ENCODE measurements around the gene PACS2.
"Not testable (repeated sequence)": the region's sequence is repeated elsewhere in the genome, so short reads cannot be mapped to it uniquely, and the experiment has no call there.

PACS2 gene

DNA sequence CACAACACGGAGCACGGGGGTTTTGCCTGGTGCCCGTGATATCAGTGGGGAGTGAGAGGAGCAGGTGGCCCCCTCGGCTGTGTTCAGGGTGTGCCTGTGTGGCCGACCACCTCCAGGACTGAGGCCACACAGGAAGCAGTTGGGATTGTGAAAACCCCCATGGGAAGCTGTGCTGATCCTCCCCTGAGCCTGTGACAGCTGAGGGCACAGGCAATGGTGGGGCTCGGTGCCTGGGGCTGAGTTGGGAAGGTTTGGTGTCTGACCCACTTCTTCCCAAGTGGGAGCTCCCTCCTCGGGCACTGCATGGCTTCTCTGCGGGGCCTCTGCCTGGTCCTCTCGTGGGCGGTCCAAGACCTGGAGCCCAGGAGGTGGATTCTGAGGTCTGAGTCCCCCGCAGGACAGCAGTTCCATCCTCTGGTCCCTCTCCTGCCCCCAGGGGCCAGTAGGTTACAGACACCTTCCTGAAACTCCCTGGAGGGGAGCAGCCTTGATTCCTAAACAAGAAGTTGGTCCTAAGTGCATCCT lies 17.9 kb downstream of the PACS2 start:
- DNase-seq (ENCODE audit: low spot score) = no peak

DNA sequence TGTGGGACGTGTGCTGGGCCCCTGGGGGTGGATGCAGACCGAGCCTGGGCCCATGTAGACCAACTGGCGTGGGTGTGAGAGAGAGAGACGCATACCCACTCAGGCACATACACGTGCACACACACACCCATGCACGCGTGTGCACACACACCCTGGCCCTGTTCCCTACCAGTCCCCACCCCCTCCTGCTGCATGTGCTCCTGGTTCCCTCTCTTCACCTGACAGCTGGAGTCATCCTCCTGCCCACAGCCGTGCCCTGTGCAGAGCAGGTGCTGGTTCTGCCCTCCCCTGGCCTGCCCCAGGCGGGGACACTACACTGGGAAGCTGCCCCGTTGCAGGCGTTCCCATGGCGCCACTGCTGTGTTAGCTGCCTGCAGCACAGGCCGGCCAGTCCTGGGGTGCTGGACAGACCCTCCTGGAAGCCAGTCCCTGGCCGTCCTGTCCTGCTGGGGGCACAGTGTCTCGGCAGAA lies 18.5 kb downstream of the PACS2 start:
- DNase-seq (ENCODE audit: low spot score) = no peak

DNA sequence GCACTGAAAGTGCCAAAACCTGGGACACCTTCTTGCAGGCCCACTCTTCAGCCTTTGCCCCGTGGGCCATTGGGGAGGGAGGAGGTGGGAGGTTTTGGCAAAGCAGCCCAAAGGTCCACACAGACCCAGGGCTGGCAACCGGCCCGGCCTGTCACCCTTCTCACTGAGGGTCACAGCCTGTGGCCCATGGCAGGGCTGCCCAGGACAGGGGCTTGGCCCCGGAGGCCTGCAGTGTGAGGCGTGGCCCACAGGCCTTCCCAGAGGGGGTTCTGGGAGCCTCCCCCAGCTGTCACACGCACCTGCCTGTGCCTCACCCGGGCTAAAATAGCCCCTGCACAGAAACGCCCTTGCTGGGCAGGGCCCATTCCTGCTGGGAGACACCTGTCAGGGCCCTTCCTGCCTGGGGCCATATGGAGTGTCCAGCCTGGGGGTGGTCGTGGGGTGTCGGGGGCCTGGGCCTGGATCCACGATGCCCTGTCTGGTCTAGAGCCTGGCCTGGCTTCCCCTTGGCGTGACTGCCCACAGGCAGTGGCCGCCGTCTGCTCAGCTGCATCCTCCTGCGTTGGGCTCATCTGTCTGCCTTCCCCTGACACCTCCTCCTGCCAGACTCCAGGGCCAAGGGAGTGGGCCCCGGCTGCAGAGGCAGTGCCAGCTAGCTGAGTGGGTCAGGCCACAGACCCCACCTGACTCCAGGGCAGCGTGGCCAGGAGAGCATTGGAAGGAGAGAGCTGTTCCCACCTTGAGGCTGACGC lies 19.2 kb downstream of the PACS2 start:
- DNase-seq (ENCODE audit: low spot score) = no peak

DNA sequence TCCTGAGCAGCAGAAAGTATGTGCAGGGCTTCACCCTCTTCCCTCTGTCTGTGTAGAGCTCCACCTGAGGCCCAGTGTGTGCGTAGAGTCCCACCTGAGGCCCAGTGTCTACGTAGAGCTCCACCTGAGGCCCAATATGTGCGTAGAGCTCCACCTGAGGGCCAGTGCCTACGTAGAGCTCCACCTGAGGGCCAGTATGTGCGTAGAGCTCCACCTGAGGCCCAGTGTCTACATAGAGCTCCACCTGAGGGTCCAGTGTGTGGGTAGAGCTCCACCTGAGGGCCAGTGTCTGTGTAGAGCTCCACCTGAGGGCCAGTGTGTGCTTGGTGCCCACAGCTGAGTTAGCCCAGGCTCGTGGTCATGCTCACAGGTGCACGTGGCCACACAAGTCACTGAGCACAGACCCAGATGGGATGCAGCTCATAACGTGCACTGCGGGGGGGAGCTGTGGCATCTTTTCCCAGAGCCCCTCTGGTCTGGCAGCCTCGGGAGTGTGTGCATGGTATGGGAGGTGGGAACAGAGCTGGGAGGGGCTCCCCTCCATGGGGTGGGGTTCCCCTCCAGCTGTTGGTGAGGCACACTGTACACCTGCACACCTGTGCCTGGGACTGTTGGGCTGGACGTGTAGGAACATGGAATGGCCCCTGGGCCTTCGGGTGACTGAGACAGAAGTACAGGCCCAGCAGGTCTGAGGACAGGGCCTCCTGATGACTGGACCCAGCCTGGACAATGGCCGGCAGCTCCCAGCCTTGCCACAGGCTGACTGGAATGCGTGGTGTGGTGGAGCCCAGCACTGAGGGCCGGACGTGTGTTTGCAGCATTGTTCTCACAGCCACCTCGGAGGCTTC lies 20.1 kb downstream of the PACS2 start:
- no peak for DNase-seq (ENCODE audit: low spot score)

DNA sequence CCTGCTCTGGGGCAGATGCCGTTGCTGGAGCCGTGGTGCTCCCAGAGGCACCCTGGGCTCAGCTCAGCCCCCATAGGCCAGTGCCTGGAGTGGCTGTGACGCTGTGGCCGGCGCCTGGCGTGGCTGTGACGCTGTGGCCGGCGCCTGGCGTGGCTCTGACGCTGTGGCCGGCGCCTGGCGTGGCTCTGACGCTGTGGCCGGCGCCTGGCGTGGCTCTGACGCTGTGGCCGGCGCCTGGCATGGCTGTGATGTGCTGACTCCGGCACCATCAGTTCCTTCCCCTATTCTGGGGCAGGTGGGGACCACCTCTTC lies 20.6 kb downstream of the PACS2 start:
- DNase-seq (ENCODE audit: low spot score) = not testable (repeated sequence)

DNA sequence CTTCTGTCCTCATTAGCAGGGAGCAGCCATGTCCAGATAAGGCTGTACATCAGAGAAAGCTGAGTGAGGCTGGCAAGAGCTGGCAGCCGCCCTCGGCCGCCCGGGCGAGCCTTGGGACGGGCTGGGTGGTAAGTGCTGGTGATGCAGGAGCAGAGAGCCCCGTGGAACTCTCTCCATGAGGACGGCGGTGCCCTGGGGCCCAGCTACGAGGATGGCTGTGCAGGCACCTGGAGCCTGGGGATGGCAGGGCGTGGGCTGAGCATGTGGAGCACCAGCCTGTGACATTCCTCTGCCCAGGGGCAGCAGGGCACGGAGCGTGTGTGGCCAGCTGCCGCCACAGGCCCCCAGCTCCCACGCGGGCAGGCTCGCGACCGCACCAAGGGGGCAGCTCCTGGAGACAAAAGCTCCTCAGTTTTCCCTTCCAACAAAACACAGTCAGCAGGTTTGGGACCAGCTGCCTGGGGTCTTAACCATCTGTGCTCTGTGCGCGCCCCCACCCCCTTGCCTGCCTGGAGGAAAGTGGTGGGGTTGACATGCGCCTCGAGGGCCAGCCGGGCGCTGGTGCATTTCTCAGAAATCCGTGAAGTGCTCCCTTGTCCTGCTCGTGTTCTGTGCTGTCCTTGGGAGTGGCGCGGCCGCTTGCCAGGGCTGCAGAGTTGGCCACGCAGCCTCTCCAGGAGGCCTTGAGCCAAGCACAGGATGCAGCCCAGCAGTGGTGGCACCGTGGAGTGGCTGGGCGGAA lies 21.4 kb downstream of the PACS2 start:
- peak; percentile 58 for DNase-seq (ENCODE audit: low spot score)

DNA sequence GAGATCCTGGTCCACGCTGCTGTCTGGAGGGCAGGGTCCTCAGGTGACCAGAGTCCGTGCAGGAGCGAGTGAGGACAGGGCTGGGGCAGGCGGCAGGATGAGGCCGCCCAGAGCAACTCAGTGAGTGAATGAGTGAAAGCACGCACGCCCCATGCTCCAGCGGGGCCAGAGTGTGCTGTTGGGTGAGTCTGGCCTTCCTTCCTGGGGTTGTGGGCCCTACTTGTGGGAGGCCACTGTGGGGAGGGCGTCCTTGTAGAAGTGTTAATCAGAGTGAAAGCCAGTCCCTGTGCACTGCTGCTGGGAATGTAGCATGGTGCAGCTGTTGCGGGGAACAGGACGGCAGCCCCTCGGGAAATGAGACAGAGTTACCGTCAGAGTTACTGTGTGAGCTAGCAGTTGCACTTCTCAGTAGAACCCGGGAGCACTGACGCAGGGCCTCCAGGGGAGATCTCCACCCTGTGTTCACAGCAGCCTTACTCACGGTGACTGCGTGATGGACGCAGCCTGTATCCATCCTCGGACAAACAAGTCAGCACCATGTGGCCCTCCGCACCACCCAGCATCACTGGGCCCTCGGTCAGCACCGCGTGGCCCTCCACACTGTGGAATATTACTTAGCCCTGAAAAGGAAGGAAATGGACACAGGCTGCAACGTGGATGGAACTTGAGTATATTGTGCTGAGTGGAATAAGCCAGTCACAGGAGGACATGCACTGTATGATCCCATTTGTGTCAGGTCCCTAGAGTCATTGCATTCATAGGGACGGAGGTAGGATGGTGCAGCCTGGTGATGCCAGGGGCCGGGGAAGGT lies 22.1 kb downstream of the PACS2 start:
- DNase-seq (ENCODE audit: low spot score) = no peak

DNA sequence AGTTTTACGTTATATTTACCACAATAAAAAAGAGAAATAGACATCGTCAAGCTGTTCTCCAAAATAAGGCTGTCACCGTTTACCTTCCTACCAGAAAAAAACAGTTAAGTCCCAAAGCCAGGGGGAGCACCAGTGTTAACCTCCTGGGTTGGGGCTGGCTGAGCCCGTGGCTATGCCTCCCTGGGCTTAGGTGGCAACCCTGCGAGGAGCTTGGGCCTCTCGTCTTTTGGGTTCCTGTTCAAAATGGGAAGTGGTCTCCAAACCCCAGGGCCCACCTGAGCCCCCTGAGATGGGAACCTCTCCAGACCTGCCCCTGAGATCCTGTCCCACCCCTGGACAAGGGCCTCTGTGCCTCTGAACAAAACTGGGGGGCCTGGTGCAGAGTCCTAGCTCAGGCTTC lies 22.9 kb downstream of the PACS2 start:
- no peak for DNase-seq (ENCODE audit: low spot score)

DNA sequence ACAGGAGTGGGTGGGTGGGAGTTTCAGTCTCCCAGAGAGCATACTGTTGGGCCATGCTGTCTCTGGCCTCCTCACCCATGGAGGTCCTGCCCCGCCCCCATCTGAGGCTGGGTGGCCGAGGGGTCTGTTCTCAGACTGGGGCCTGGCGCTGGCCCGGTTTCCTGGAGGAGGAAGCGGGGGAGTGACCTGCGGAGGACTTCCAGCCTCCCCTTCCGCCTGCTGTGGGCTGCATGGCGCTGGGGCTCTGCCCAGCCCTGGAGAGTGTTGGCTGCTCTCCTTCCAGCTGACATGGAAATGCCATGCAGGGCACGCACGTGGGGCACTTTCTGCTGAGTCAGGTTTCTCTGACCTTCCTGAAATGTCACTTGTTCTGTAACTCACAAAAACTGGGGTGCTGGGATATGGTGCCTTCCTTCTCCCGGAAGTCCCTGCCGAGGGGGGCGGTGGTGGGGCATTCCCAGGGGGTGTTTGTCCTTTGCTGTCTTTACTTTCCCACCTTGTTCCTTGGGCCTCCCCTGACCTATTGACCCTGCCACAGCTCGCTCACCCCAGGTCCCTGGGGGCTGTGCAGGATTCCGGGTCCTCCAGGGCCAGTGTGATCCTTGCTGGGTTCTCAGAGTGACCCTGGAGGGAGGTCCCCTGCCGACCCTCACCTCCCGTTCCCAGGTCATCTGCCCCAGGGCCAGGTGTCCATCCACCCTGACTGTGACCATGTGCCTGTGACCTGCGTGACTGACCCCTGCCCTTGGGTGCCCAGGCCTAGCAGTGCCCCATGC lies 23.6 kb downstream of the PACS2 start:
- DNase-seq (ENCODE audit: low spot score) = no peak

DNA sequence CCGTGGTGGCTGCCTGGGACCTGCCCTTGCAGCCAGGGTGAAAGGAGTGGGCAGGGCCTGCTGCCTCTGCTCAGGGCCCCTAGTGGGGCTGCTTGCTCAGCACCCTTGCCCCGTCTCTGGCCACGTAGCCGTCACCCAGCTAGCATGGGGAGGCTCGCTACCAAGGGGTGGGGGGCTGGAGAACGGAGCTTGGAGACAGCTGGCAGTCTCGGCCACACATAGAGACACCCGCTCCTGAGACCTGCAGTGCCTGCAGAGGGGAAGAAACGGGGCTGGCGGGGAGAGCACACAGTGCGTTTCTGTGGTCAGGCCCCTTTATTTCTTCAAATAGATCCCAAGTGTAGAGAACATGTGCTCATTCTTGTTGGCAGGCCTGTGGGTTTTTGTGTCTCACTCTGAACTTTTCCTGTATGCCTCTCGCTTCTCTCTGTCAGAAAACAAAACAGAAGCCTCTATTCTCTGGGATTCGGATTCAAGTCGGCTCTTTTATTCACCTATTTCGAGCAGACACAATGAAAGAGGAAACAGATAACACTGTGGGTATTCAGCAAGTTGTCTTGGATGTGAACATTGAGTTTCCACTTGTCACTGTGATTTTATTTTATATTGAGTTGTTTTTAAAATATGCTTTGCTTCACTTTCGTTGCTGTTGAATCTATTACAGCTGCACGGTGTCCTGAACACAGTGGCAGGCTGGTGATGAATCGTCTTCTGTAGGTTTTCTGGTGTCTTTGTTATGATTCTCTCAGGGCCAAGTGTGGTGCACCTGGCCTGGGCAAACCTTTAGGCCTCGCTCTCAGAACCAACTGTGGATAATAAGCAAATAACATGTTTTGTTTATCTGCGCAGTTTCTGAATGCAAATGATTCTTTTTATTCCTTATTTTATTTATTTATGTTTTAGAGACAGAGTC lies 26.5 kb downstream of the PACS2 start:
- peak; percentile 55 for DNase-seq (ENCODE audit: low spot score)

DNA sequence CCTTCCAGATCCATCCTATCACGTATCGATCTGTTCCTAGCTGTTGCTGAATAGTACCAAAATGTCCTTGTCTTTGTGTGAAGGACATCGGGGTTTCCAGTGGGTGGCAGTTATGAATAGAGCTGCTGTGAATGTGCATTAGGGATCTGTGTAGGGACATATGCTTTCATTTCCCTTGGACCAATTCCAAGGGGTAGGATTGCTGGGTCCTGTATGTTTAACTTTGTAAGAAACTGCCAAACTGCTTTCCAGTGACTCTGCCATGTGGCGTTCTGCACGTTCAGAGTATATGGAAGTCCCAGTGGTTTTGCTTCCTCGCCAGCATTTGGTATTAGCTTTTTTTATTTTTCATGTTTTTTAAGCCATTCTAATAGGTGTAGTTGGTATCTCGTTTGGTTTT lies 28.6 kb downstream of the PACS2 start:
- DNase-seq (ENCODE audit: low spot score) = no peak

DNA sequence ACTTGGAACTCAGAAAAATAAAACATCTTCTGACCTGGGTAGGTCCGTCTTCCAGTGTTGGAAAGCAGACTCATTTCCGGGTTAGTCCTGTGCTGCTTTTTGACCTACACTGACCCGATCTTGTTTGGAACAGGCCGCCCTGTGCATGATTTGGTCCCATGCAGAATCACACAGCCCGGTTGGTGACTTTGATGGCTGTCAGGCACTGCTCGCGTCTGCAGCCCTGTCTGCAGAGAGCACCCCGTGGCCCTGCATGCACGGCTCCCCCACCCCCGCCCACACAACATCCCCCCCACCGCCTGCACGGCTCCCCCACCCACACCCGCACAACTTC lies 31.6 kb downstream of the PACS2 start:
- DNase-seq (ENCODE audit: low spot score) = no peak

DNA sequence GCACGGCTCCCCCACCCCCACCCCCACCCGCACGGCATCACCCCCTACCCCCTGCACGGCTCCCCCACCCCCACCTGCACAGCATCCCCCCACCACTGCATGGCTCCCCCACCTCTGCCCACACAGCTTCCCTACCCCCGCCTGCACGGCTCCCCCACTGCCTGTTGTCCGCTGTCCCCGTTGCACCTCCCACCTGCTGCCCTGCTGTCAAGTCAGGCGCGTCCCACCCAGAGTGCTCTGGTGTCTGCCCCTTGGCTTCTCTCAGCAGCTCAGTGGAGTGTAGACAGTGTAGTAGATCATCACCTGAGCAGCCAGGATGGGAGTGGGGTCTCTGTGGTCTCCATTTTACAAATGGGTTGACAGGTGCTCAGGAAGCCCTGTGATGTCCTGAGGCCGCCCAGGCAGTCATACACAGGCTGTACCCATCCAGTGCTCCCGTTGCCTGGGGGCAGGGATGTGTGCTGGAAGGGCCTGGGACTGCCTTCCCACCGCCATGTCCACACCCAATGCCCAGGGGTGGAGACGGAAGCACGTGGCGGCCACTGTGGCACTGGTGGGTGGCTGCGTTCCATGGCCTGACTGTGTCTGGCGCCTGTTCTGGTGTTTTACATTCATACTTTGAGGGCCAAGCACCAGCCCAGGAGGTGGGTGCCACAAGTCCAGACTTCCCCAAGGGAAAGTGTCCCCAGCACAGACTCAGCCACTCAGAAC lies 32.5 kb downstream of the PACS2 start:
- no peak for DNase-seq (ENCODE audit: low spot score)

DNA sequence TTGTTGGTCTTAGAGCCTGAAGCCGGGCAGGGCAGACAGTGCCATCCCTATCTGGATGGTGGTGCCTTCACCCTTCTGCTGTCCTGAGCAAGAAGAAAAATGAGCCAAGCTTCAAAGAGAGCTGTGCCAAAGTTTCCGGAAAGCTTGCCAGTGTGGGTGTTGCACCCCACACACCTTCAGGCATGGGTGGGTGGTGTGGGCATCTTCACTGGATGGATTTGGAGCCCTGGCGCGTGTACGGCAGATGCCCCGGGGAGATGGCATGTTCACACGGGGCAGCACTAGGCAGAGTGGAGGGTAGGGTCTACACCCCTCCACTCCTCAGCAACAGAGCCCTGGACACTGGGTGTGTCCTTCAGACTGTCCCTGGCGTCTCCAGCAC lies 33.0 kb downstream of the PACS2 start:
- DNase-seq (ENCODE audit: low spot score) = no peak

DNA sequence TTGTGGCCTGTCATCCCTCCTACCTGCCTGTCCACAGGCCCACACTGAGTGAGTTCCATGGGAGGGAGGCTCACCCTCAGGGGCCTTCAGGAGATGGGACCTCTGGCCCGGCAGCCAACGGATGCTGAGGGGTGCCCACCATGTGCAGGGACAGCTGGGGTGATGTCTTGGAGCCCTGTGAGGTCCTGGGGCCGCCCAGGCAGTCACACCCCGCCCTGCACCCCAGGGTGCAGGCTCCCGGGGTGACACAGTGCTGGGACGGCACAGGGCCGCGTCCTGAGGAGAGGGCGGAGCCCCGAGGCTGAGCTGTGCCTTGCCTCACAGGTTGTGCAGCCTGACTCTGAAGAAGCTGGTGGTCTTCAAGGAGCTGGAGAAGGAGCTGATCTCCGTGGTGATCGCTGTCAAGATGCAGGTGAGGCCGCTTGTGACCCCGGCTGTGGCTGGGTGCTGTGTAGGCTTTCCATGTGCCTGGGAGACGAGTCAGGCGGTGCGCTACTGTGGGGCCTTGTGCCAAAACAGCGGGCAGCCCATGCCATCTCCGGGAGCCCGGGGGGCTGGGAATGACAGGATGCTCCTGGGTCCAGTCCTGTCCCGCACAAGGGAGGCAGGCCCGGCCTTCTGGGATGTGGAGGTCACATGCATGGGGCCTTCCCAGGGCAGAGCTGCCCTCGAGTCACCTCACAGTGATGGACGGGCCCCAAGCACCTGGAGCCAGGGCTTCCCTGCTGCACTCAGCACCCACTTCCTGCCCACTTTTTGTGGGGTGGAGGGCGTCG lies 33.8 kb downstream of the PACS2 start:
- no peak for DNase-seq (ENCODE audit: low spot score)

DNA sequence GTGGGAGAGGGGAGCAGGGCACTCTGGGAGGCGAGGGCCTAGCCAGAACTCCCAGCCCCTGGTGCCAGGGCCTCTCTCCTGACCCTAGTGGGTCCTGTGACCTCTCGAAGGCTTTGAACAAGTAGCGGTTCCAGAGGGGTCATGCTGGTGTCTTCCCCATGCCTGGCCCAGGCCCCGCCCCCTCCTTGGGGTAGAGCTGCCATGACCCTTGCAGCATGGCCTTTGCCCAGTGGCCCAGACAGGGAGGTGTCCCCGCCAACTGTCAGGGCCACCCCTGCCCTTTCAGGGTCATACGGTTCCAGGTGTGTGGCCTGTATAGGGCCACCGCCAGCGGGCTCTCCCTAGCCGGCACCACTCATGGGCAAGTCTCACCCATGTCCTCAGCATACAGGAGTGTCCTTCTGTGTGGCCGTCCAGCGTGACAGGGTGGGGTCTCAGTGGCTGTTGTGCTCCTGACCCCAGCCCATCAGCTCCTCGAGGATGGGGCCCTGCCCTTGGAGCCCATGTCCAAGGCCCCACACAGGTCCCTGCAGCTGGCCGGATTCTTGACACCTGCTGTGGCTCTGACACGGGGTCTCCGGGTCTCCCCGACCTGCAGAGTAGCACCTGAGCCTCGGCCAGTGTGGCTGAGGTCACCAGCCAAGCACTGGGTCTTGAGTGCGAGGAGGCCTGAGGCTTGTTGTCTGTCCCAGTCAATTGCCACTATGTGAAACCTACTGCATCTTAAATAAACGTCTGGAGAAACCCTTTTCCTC lies 34.6 kb downstream of the PACS2 start:
- no peak for DNase-seq (ENCODE audit: low spot score)

DNA sequence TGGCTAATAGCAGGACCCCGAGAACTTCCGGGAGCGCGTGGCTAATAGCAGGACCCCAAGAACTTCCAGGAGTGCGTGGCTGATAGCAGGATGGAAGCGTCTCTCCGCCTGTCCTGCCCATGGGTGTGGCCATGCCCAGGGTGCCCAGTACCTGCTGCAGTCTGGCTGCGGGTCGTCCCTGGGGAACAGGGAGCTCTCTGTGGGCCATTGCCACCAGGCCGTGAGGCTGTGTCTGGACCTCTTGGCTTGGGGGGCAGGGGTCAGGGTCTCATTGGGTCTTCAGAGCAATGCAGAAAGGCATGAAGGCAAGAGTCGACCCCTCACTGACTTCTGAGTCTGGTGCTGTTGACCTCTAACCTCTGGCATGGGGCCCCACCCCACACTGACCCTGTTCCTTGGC lies 35.4 kb downstream of the PACS2 start:
- DNase-seq (ENCODE audit: low spot score) = no peak

All from putamen (tissue), 1 donor.